ENCODE measurements around the gene LMTK2. TPM values are rescaled to one million over a fixed set of nuclear protein-coding genes. Genes with fewer than 3 reads are reported as not detected.

Gene LMTK2
- total RNA-seq, 1 experiment from 2014 or later: 17.8 TPM

DNA sequence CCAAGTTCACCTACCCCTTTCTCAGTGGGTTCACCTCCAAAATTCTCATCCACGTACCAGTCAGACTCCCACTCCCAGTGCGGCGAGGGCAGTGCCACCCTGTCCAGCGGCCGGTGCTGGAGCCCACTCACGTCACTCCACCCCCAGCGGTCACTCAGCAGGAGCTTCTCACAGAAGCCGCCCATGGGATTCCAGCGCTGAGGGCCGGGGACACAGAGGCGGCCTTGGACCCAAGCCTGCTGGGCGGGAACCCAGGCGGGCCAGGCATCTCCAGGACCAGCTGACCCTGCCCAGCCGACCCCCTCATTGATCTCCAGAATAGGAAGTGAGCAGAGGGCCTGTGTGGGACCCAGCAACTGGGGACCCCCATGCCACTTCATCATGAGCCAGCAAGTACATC, 138.2 kb downstream of the LMTK2 start:
- no peak overlapping the region for H2AFZ ChIP-seq (ENCODE audit: low read depth, low read length, poor library complexity, severe bottlenecking)
- no peaks in the 10 kb centered on the region for H3K79me2 ChIP-seq (ENCODE audit: insufficient read depth, low read length)
- ChIA-PET RAD21 (ENCODE audit: low non-redundant PET in 1 of 2, low total read pairs in 2 of 2, uncharacterized antibody in 2 of 2, unreplicated experiment in 2 of 2) (no interaction called here), POLR2A (interaction anchor here (1.3 kb wide), 1 partner anchor 8 kb away, joined by 3 read pairs; no protein-coding TSS in a partner anchor), CTCF (no interaction called here)
- H3K27me3 ChIP-seq (ENCODE audit: insufficient read depth, low read length): no peaks in the 10 kb centered on the region
- H3K4me1 ChIP-seq (ENCODE audit: control insufficient read depth in 1 of 2, insufficient read depth in 2 of 2, low read length in 2 of 2): peaks cover 7 to 14% of the 10 kb centered on the region in 2 experiments
- TF ChIP-seq, protein P1, sequence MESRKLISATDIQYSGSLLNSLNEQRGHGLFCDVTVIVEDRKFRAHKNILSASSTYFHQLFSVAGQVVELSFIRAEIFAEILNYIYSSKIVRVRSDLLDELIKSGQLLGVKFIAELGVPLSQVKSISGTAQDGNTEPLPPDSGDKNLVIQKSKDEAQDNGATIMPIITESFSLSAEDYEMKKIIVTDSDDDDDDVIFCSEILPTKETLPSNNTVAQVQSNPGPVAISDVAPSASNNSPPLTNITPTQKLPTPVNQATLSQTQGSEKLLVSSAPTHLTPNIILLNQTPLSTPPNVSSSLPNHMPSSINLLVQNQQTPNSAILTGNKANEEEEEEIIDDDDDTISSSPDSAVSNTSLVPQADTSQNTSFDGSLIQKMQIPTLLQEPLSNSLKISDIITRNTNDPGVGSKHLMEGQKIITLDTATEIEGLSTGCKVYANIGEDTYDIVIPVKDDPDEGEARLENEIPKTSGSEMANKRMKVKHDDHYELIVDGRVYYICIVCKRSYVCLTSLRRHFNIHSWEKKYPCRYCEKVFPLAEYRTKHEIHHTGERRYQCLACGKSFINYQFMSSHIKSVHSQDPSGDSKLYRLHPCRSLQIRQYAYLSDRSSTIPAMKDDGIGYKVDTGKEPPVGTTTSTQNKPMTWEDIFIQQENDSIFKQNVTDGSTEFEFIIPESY (IDR thresholded peaks at IDR 0.05; ENCODE audit: extremely low read depth, insufficient replicate concordance, low read length): no peak
- TF ChIP-seq, protein P2, sequence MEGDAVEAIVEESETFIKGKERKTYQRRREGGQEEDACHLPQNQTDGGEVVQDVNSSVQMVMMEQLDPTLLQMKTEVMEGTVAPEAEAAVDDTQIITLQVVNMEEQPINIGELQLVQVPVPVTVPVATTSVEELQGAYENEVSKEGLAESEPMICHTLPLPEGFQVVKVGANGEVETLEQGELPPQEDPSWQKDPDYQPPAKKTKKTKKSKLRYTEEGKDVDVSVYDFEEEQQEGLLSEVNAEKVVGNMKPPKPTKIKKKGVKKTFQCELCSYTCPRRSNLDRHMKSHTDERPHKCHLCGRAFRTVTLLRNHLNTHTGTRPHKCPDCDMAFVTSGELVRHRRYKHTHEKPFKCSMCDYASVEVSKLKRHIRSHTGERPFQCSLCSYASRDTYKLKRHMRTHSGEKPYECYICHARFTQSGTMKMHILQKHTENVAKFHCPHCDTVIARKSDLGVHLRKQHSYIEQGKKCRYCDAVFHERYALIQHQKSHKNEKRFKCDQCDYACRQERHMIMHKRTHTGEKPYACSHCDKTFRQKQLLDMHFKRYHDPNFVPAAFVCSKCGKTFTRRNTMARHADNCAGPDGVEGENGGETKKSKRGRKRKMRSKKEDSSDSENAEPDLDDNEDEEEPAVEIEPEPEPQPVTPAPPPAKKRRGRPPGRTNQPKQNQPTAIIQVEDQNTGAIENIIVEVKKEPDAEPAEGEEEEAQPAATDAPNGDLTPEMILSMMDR (IDR thresholded peaks at IDR 0.05 in 2 of 3, conservative IDR thresholded peaks at IDR 0.05 in 1 of 3; ENCODE audit: borderline replicate concordance in 1 of 3, insufficient read depth in 1 of 3, low read depth in 2 of 3, low read length in 2 of 3): no peak
- TF ChIP-seq YY1 (IDR thresholded peaks at IDR 0.05; ENCODE audit: extremely low read depth, insufficient replicate concordance, low read depth, low read length) (no peak), FOSL1 (IDR thresholded peaks at IDR 0.05; ENCODE audit: low read depth) (no peak), TCF7L2 (IDR thresholded peaks at IDR 0.05; ENCODE audit: borderline replicate concordance, extremely low read depth, insufficient read depth, insufficient read length) (no peak), MAX (IDR thresholded peaks at IDR 0.05) (no peak), SRF (IDR thresholded peaks at IDR 0.05; ENCODE audit: low read depth) (no peak), POLR2A (IDR thresholded peaks at IDR 0.05; ENCODE audit: borderline replicate concordance, extremely low read depth, insufficient read depth, insufficient read length) (no peak), POLR2AphosphoS5 (IDR thresholded peaks at IDR 0.05; ENCODE audit: low read depth, low read length) (no peak), ATF3 (IDR thresholded peaks at IDR 0.05) (no peak), RAD21 (IDR thresholded peaks at IDR 0.05; ENCODE audit: low read depth) (no peak), CBX3 (IDR thresholded peaks at IDR 0.05; ENCODE audit: low read depth) (no peak), JUND (IDR thresholded peaks at IDR 0.05) (no peak), EZH2 (IDR thresholded peaks at IDR 0.05) (no peak), SIN3A (IDR thresholded peaks at IDR 0.05; ENCODE audit: low read depth) (no peak), CEBPB (IDR thresholded peaks at IDR 0.05; ENCODE audit: low read depth) (no peak), ELF1 (IDR thresholded peaks at IDR 0.05; ENCODE audit: borderline replicate concordance, low read depth) (no peak)
- TF ChIP-seq, protein P3, sequence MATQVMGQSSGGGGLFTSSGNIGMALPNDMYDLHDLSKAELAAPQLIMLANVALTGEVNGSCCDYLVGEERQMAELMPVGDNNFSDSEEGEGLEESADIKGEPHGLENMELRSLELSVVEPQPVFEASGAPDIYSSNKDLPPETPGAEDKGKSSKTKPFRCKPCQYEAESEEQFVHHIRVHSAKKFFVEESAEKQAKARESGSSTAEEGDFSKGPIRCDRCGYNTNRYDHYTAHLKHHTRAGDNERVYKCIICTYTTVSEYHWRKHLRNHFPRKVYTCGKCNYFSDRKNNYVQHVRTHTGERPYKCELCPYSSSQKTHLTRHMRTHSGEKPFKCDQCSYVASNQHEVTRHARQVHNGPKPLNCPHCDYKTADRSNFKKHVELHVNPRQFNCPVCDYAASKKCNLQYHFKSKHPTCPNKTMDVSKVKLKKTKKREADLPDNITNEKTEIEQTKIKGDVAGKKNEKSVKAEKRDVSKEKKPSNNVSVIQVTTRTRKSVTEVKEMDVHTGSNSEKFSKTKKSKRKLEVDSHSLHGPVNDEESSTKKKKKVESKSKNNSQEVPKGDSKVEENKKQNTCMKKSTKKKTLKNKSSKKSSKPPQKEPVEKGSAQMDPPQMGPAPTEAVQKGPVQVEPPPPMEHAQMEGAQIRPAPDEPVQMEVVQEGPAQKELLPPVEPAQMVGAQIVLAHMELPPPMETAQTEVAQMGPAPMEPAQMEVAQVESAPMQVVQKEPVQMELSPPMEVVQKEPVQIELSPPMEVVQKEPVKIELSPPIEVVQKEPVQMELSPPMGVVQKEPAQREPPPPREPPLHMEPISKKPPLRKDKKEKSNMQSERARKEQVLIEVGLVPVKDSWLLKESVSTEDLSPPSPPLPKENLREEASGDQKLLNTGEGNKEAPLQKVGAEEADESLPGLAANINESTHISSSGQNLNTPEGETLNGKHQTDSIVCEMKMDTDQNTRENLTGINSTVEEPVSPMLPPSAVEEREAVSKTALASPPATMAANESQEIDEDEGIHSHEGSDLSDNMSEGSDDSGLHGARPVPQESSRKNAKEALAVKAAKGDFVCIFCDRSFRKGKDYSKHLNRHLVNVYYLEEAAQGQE (IDR thresholded peaks at IDR 0.05; ENCODE audit: low read depth): no peak
- DNase-seq (ENCODE audit: low read depth, low spot score): no peak
- no peak overlapping the region for H3K4me3 ChIP-seq (replicated peaks in 1 of 2; ENCODE audit: low read depth in 1 of 2, low read length in 2 of 2)
- no peaks in the 10 kb centered on the region for H3K9me3 ChIP-seq (ENCODE audit: control insufficient read depth in 1 of 2, insufficient read depth in 1 of 2, low read depth in 1 of 2, low read length in 2 of 2)
- no peaks in the 10 kb centered on the region for H4K20me1 ChIP-seq (ENCODE audit: insufficient read depth)
- BruUV-seq (replicated peaks): no TSS peak
- peak overlapping the region; percentile 45 for H3K27ac ChIP-seq (ENCODE audit: low read depth, low read length)
- ATAC-seq: no peak
- no peaks in the 10 kb centered on the region for H3K36me3 ChIP-seq (ENCODE audit: control insufficient read depth in 1 of 2, insufficient read depth in 2 of 2, low read length in 2 of 2)
- H3K9me2 ChIP-seq (ENCODE audit: insufficient read depth): no peaks in the 10 kb centered on the region
- H3K4me2 ChIP-seq (ENCODE audit: low read length): peak overlapping the region; percentile 76
- intact Hi-C loops (cut with micrococcal nuclease): no loop called here
- H3K9ac ChIP-seq (ENCODE audit: low read length): peak overlapping the region; percentile 56

Data from HCT116 (cell line).